ENCODE measurements around the gene CALU.
A peak's percentile ranks its signal among the peaks of the same experiment; 100 is the strongest.

Gene CALU

GRCh38 chr7:128790315-128791041 lies 51.3 kb downstream of the CALU start:
- DNase-seq: no peak

- DNase-seq: peak; percentile 91
Observed at GRCh38 chr7:128791121-128791971, 52.2 kb downstream of the CALU start, which contains the start of gene CCDC136. Gene CCDC136, plus strand, starts transcription at chr7:128791968. Its CDS starts 444 bp downstream, at chr7:128792412.

- DNase-seq: no peak
Observed at GRCh38 chr7:128791972-128792327, 52.8 kb downstream of the CALU start.

GRCh38 chr7:128792471-128793180 lies 53.5 kb downstream of the CALU start:
- DNase-seq: no peak

GRCh38 chr7:128793181-128793547 lies 54.0 kb downstream of the CALU start:
- DNase-seq: no peak

GRCh38 chr7:128794020-128794419 lies 54.9 kb downstream of the CALU start:
- DNase-seq: no peak

GRCh38 chr7:128794436-128794835 lies 55.3 kb downstream of the CALU start:
- DNase-seq: no peak

- DNase-seq: no peak
Observed at GRCh38 chr7:128795129-128795528, 56.0 kb downstream of the CALU start.

GRCh38 chr7:128796327-128796726 lies 57.2 kb downstream of the CALU start:
- DNase-seq: no peak

- DNase-seq: no peak
Observed at GRCh38 chr7:128799451-128799850, 60.3 kb downstream of the CALU start.

- DNase-seq: no peak
Observed at GRCh38 chr7:128800567-128800966, 61.4 kb downstream of the CALU start.

- DNase-seq: no peak
Observed at GRCh38 chr7:128801003-128801402, 61.8 kb downstream of the CALU start.

- DNase-seq: no peak
Observed at GRCh38 chr7:128801667-128802418, 62.7 kb downstream of the CALU start.

- DNase-seq: no peak
Observed at GRCh38 chr7:128804484-128804883, 65.3 kb downstream of the CALU start.

- peak; percentile 13 for DNase-seq
Observed at GRCh38 chr7:128805225-128805624, 66.1 kb downstream of the CALU start.

GRCh38 chr7:128807191-128807590 lies 68.0 kb downstream of the CALU start:
- no peak for DNase-seq

- peak; percentile 1 for DNase-seq
Observed at GRCh38 chr7:128809363-128809762, 70.2 kb downstream of the CALU start.

GRCh38 chr7:128810473-128810872 lies 71.3 kb downstream of the CALU start:
- DNase-seq: peak; percentile 16

- peak; percentile 5 for DNase-seq
Observed at GRCh38 chr7:128810997-128811396, 71.8 kb downstream of the CALU start.

- DNase-seq: peak; percentile 53
Observed at GRCh38 chr7:128811631-128812430, 72.7 kb downstream of the CALU start.

GRCh38 chr7:128812514-128813168 lies 73.5 kb downstream of the CALU start:
- DNase-seq: peak; percentile 16
